ENCODE results near the gene IL1F10. TPM values are rescaled to one million over a fixed set of nuclear protein-coding genes. Genes with fewer than 3 reads are reported as not detected.
"Not testable (repeated sequence)": the region's sequence is repeated elsewhere in the genome, so short reads cannot be mapped to it uniquely, and the experiment has no call there.

IL1F10 gene
- total RNA-seq, 1 donor from 2014 or later, result not detected

DNA sequence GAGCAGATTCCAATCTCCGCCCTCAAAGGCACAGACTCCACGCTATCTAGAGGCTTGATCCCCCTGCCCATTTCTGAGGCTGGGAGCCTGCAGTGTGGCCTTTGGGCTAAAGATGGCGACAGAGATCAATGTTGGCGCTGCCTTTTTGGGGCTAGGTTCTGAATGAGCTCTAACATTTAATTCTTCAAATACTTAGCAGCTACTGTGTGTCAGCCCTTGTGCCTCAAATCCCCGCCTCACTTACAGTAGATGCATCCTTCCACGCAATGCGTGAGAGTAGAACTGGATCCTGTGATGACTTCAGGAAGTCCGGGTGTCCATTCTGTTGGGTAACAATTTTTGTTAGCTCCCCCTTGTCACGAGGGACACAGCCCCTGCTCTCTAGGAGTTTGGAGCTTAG is 12.4 kb downstream of the IL1F10 start:
- DNase-seq (ENCODE audit: low read depth, low spot score), result no peak

DNA sequence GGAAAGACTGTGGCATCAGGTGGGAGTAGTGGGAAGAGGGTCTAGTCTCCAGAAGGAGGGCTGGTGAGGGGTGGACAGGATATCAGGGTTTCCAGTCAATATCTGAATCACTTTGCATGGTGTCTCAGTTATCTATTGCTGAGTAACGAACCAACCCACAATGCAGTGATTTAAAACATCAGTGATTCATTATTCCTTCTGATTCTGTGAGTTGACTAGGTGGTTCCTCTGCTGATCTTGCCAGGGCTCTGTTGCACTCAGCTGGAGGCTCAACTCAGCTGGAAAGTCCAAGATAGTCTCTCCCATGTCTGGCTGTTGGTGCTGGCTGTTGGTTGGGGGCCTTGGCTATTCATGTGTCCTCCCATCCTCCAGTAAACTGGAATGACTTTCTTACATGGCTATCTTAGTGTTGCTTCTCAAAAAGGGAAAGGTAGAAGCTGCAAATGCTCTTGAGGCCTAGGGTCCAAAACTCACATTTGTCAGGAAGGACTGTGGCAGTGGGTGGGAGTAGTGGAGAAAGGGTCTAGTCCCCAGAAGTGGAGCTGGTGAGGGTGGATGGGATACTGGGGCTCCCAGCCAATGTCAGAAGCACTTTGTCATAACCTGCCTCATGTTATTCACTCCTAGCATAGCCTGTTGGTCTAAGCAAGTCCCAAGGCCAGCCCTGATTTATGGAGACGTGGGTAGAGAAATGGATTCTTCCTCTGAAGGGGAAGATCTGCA is 13.9 kb downstream of the IL1F10 start:
- no peak for DNase-seq (ENCODE audit: low read depth, low spot score)

DNA sequence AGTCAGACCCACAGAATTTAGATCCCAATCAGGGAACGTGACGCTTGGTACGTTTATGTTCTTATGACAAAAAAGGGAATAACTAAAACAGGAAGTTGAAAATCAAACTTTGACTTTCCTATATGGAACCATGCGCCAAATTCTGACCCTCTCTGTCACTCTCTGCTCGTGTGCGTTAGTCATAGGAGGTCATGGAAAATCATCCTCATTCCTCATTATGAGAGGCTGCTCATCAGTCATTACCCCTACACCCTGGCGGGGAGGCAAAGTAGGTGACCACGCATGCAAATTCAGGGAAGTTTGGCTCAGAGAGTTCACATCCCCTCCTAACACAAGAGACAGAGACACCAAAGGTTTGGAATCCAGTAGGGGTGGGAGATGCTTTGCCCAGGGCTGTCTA is 15.5 kb downstream of the IL1F10 start:
- DNase-seq (ENCODE audit: low read depth, low spot score), result no peak

DNA sequence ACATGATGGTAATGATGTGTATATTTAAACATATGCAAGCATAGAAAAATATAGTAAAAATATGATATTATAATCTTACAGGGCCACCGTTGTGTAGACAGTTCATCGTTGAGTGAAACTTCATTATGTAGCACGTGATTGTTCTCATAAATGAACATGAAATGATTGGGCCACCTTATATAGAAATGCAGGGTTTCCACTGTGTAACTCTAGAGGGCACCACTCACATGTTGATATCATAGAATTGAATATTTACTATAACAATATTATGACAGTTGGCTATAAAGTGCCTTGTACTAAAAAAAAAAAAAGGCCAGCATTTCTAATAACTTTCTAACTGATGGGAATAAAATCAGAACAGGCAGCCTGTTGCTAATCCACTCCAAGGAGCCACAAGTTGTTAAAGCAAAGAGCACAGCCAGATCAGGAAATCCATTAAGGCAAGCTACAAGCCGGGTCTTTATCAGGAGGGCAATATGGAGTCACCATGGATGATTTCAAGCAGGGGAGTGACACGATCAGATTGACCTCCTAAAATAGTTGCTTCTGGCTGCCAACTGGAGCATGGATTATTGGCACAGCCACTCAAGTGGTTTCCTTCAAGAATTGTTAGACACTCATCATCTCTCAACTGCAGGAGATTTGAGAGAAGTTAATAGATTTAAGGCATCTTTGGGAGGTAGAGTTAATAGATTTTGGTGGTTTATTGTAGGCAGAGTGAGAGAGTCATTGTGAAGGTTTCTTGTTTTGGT is 16.7 kb downstream of the IL1F10 start:
- DNase-seq (ENCODE audit: low read depth, low spot score), result no peak

DNA sequence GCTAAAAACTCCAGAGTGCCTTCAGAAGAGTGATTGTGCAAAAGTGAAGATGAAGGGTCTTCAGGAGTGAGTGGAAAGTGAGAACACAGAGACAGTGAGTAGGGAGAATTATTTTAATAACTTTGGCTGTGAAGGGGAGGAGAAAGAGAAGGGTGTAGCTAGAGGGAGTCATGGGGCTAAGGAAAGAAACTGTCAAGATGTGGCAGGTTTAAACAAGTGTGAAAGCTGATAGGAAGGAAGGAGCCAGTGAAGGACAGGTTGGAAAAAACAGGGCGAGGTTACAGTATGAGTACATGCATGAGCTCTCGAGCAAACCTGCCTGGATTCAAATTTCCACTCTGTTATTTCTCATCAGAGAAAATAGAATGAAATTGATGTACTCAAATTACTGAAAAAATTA is 17.8 kb downstream of the IL1F10 start:
- DNase-seq (ENCODE audit: low read depth, low spot score), result no peak

DNA sequence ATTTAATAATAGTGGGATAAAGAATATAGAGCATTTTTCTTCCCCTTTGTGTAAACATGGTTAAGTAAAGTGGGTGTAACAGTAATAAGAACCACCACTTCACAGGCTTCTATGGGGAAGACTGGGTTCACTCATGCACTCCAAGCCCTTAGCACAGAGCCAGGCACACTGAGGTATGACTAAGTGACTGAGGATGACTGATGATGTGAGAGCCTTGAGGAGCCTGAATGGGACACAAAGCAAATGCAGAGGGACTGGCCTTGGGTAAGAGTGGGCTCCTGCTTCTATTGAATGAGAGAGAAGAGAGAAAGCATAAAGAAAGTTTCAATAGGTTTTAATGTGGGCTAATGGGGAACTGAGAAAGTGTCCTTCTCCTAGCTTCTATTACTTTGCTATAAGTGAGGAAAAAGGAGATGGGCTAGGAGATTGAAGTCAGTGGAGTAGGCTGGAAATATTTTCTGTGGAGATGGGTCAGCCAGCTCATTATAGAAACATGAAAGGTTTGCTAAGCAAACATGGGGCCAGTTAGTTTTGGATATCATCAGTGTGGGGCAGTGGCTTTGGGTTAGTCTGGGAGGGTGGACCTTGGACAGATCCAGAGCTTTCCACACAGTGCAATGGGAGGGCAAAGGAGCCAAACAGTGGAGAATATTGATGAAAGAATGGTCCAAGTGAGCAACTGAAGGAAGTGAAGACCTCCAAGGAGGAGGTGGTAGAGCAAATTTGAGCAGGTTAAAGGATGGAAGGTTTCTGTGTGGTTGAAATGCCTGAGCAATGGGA is 20.6 kb downstream of the IL1F10 start:
- no peak for DNase-seq (ENCODE audit: low read depth, low spot score)

DNA sequence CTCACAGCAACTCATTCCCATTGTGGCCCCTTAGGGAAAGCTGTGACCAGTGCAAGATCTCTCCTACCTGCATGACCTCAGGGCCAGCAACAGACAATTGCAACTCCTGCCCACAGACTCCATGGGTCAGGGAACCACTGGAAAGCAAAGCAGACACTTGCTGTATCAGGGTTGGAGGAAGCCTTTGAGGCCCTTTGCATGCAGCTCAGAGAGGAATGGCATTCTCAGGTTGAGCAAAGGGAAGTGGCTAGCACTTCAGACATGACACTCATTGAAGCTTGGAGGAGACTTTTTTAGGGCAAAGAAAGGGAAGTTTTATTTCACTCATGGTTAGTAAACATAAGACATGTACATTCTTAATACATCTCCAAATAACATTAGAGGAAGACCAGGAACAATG is 22.1 kb downstream of the IL1F10 start:
- DNase-seq (ENCODE audit: low read depth, low spot score), result no peak

DNA sequence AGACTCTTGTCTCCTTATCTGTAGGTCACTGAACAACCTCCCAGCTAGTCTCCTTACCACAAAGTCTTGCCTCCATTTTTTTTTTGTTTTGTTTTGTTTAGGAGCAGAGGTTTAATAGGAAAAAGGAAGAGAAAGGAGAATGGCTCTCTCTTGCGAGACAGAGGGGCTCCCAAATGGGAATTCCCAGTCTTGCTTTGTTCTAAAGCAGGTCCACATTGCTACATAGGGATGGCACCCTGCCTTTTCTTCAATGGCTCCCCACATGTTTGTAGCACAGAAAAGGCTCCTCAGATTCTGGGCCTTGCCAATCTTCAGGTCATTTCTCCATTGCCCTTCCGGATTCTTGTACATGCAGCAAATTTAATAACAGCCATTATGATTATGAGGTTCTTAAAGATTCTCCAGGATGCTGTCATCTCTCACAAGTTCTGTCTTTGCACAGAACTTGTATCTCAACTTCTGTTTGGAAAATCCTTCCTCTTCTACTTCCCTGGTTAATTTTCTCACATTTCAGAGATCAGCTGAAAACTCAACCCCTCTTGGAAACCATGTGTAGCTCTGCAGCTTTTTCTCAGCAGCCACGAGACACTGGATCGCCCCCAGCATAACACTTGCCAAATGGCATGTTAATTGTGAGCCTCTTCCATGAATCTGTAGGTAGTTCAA is 23.6 kb downstream of the IL1F10 start:
- no peak for DNase-seq (ENCODE audit: low read depth, low spot score)

DNA sequence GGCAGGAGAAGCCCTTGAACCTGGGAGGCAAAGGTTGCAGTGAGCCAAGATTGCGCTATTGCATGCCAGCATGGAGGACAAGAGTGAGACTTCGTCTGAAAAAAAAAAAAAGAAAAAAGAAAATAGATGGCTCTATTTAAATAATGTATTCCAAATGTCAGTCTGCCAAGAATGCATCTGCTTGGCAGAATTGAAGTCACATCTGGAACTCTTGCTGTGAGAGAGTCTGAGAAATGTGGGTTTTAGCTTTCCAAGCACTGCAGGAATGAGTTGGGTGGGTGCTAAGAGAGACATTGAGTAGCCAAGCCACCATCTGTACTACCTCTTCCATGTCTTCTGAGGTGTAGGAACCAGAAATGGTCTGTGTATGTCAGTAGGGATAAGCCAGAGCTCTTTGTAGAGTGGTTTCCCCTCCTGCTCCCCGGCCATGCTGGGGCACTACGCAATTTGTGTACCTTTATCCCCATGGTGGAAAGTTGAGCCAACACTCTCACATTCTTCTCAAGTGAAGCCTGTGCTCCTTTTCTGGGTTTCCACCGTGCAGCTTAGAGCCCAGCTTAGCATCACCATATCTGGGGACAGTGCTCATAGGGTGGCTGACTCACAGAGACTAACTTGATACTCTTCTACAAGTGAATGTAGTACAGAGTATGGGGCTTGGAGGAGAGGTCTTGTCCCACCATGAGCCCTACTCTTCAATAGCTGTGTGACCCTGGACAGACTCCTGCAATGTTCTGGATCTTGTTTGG is 25.3 kb downstream of the IL1F10 start:
- no peak for DNase-seq (ENCODE audit: low read depth, low spot score)

DNA sequence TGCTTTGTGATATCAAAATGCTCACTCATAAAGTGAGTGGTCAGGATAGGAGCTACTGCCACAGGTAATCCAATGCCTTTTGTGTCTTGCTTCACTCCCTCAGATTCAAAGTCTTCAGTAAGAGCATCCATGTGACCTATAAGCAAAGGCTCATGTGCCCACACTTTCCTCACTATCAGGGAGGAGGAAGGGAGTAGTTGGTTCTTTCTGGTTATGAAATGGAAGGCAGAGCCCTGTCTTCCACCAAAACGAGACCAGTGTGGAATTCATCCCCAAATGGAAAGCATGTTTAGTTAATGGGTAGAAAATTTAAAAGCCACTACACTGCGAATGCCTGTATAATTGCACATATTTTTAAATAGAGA is 25.8 kb downstream of the IL1F10 start:
- no peak for DNase-seq (ENCODE audit: low read depth, low spot score)

DNA sequence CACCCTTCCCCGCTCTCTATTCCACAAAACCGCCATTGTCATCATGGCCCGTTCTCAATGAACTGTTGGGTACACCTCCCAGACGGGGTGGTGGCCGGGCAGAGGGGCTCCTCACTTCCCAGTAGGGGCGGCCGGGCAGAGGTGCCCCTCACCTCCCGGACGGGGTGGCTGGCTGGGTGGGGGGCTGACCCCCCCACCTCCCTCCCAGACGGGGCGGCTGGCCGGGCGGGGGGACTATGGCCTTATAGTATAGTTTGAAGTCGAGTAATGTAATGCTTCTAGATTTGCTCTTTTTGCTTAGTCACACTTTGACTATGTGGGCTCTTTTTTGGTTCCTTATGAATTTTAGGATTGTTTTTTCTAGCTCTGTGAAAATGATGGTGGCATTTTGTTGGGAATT is 28.5 kb downstream of the IL1F10 start:
- not testable (repeated sequence) for DNase-seq (ENCODE audit: low read depth, low spot score)

DNA sequence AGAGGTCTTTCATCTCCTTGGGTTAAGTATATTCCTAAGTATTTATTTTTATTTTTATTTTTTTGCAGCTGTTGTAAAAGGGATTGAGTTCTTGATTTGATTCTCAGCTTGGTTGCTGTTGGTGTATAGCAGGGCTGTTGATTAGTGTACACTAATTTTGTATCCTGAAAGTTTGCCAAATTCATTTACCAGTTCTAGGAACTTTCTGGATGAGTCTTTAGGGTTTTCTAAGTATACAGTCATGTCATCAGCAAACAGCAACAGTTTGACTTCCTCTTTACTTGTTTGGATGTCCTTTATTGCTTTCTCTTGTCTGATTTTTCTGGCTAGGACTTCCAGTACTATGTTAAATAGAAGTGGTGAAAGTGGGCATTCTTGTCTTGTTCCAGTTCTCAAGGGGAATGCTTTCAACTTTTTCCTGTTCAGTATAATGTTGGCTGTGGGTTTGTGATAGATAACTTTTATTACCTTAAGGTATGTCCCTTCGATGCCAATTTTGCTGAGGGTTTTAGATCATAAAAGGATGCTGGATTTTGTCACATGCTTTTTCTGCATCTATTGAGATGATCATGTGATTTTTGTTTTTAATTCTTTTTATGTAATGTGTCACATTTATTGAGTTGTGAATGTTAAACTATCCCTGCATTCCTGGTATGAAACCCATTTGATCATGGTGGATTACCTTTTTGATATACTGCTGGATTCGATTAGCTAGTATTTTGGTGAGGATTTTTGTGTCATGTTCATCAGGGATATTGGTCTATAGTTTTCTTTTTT is 29.3 kb downstream of the IL1F10 start:
- DNase-seq (ENCODE audit: low read depth, low spot score), result not testable (repeated sequence)

DNA sequence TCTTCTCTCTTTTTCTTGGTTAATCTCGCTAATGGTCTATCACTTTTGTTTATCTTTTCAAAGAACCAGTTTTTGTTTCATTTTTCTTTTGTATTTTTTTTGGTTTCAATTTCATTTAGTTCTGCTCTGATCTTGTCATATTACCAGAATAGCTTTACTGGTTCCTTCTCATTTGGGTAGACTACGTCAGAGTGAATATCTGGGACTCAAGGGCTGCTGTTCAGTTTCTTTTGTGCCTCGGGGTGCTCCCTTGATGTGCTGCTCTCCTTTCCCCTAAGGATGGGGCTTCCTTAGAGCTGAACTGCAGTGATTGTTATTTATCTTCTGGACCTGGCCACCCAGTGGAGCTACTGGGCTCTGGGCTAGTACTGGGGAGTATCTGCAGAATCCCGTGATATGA is 30.3 kb downstream of the IL1F10 start:
- DNase-seq (ENCODE audit: low read depth, low spot score), result no peak

DNA sequence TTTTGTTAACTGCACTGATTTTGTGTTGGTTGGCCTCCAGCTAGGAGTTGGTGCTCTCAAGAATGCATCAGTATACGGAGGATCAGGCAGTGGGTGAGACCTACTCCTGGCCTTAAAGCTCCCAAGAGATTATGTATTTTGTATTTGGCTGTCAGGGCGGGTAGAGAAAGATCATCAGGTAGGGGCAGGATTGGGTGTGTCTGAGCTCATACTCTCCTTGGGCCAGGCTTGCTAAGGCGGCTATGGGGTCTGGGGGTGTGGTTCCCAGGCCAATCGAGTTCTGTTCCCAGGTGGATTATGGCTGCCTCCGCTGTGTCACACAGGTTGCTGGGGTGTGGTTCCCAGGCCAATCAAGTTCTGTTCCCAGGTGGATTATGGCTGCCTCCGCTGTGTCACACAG is 30.8 kb downstream of the IL1F10 start:
- no peak for DNase-seq (ENCODE audit: low read depth, low spot score)

DNA sequence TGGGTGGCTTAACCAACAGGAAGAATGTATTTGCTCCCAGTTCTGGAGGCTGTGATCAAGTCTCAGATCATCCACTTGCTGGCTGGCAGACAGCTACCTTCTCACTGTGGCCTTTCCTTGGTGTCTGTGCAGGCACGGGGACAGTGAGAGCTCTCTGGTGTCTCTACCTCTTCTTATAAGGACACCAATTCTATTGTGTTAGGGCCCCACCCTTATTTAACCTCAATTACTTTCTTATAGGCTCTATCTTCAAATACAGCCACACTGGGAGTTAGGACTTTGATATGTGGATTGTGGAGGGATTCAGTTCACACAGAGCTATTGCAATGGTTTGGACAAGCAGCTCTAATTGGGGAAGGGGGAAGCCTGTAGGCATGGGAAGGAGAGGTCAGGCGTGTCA is 34.4 kb downstream of the IL1F10 start:
- no peak for DNase-seq (ENCODE audit: low read depth, low spot score)

DNA sequence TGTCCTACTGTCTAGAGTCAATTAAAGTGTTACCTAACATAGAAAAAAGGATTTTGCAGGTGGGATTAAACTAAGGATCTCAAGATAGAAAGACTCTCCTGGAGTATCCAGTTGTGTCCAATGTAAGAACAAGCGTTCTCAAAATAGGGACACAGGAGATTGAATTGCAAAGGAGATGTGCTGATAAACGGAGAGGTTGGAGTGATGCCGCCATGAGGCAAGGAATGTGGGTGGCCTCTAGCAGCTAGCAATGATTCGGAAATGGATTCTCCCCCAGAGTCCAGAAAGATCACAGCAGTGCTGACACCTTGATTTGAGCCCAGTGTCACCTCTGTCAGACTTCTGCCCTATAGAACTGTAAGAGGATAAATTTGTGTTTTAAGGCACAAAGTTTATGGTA is 35.5 kb downstream of the IL1F10 start:
- DNase-seq (ENCODE audit: low read depth, low spot score), result no peak

DNA sequence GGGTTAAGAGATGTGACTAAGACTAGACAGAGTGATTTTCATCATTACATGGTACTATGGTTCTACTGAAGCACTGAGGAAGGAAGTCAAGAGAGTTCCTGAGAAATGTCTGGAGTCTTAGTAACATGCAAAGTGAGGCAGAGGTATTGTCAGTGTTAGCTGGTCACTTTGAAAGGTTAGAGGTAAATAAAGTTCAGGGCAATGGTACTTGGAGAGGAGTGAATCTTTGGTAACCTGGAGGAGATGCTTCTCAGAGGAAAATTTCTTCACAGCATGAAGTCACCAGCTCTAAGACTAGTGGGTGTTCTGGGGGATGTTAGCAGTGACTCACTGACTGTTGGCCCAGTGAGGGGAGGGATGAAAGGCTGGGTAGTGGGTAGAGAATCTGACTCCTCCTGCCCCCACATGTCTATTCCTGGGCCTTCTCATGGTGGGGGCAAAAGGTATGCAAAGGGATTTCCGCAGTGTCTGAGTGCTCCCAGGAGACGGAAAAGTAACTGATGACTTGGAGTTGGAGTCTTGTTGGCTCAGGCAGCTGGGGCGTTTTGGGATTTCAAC is 36.4 kb downstream of the IL1F10 start:
- no peak for DNase-seq (ENCODE audit: low read depth, low spot score)

DNA sequence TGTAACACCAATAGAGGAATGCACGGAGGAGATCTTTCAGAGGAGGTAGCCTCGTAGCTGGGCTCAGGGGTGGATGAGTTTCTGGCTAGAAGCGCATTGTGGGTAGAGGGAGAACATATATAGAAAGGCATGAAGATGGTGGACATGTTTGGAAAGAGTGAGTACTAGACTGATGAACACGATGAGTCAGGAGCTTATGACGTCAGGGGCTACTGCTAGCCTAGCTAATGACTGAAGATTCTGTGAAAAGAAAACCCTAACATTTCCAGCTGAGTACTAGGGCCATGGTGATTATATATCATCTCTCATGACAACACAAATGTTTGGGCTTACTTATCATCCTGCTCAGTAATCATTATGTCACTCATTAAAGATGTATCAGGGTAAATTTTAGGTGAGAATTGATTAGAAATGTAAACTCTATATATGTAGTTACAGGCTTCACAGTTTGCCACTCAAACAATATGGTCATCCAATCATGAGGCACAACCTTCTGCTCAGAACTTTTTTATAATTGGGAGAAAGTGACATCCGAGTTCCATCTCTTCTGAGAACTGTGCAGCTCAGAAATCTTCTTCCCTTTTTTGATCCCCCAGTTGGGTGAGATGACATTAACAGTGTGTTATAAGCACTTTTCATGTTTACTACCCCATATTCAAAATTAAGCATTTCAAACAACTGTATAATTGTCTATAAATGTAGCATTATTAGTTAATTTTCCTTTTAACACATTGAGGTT is 37.4 kb downstream of the IL1F10 start:
- no peak for DNase-seq (ENCODE audit: low read depth, low spot score)

DNA sequence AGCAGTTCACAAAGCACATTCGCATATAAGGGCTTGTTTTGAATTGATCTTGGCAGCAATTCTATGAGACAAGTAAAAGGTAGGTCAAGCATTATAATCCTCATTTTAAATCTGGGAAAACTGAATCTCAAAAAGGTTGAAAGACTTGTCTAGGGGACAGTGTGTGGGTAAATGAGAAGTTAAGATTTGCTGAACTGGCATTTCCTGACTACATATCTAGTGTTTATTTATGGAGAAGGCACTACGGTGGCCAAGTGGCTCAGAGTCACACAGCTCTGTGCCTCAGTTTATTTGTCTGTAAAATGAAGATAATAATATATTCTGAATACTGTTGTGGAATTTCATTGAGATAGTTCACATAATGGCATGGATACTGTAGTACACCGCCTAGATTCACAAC is 43.4 kb downstream of the IL1F10 start:
- no peak for DNase-seq (ENCODE audit: low read depth, low spot score)

All from pulmonary artery endothelial cell (primary cell).